ENCODE data around the gene RBM45.
"Not testable (repeated sequence)": the region's sequence is repeated elsewhere in the genome, so short reads cannot be mapped to it uniquely, and the experiment has no call there.

RBM45 gene

DNA sequence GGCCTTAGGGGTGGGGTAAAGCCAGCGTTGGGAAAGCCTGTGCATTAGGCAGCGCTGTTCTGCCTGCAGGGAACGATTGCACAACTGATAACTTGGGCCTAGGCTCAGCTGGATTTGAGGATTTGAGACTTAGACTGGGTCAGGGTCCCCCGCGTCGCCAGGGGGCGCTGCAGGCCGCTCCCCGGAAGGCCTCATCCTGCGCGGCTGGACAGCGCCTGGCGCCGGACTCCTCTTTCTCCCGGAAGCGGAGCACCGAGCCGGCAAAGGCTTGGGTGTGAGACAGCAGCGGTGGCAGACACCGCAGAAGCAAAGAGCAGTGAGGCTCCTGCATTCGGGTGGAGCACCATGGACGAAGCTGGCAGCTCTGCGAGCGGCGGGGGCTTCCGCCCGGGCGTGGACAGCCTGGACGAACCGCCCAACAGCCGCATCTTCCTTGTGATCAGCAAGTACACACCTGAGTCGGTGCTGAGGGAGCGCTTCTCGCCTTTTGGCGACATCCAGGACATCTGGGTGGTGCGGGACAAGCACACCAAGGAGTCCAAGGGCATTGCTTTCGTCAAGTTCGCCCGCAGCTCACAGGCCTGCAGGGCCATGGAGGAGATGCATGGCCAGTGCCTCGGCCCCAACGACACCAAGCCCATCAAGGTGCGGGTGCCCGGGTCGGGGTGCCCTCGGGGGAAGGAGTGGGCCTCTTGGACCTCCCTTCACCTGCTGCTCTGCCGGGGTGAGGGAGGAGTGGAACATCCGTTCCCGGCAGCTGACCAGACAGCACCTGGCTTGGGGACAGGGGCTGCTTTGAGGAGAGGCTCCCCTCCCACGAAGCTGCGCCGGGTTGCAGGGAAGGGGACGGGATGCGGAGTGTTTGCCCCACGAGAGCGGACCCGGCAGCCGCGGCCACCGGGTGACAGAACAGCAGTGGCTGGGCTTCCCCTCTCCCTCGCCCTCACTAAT, at the start of gene RBM45:
Gene RBM45, plus strand, starts transcription at position 236 of the 951 bp plus-strand sequence. Its CDS starts 110 bp downstream, at position 346.
- DNase-seq: peak; percentile 87

- no peak for DNase-seq
These were observed 45.9 kb upstream of the RBM45 start for GRCh38 chr2:178066324-178066723.

- DNase-seq: no peak
These were observed 45.2 kb upstream of the RBM45 start for GRCh38 chr2:178066890-178067669.

DNA sequence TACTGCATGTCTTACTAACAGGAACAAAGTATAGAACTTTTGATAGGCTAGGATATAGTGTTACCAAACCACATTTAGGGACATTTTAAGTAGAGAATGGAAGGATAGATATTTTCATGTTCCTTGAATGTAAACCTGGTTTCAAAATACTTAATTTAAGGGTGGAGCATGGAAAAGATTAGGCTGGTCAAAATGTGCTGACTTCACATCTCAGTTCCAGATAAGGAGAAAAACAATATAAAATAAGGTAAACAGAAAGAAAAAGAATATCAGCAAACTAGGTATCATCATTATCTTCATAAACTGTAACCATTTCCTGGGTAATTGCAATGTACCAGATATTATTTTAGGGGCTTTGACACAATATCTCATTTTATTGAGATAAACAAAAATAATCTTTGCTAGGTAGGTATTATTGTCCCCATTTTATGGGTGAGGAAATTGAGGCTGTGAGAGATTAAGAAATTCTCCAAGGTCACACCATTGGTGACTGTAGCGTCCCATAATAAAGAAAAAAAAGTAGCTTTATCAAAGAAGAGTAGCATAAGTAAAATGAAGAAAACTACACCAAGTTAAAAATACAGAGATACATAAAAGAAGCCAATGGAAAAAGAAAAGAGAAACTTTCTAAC, 43.3 kb upstream of the RBM45 start:
- DNase-seq: no peak

DNA sequence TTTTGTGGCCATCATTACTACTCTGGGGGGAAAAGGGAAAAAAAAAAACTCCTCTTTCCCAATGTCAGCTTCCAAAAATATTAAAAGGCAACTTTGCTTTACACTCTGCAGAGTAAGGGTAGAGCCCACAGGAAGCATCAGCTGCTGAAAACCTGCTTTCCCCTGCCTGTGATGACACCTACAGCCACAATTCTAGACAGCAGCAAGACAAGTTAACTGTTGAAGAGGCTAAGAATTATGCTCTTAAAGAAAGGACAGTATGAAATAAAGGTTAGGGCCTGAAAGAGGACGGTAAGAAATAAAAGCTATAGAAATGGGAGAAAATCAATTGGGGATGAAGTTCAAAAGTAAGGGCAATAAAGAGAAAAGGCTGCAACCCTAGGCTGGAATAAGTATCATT, 42.7 kb upstream of the RBM45 start:
- DNase-seq: no peak

DNA sequence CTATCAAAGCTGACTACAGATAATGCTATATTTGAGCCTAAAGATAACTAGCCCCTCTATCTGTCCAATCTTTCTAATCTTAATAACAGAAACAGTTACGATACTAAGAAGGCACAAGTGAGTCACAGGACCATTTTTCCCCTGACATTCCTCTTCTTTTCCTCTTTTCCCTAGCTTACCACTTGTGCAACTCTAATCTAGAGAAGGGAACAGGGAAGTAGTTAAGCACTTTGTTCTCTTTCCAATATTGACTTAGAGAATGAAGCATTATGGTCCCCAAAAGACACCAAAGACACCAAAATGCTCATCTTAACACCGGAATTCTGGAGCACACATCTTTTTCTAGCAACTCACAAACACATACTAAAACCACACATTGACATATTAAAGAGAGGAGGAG, 41.4 kb upstream of the RBM45 start:
- DNase-seq: no peak

- DNase-seq: no peak
These were observed 40.2 kb upstream of the RBM45 start for GRCh38 chr2:178072000-178072382.

GRCh38 chr2:178072383-178073301, 39.6 kb upstream of the RBM45 start, which contains the start of gene PDE11A:
Gene PDE11A (minus strand): TSS chr2:178072777. CDS start chr2:178072437, 340 bp downstream.
- DNase-seq: peak; percentile 82

DNA sequence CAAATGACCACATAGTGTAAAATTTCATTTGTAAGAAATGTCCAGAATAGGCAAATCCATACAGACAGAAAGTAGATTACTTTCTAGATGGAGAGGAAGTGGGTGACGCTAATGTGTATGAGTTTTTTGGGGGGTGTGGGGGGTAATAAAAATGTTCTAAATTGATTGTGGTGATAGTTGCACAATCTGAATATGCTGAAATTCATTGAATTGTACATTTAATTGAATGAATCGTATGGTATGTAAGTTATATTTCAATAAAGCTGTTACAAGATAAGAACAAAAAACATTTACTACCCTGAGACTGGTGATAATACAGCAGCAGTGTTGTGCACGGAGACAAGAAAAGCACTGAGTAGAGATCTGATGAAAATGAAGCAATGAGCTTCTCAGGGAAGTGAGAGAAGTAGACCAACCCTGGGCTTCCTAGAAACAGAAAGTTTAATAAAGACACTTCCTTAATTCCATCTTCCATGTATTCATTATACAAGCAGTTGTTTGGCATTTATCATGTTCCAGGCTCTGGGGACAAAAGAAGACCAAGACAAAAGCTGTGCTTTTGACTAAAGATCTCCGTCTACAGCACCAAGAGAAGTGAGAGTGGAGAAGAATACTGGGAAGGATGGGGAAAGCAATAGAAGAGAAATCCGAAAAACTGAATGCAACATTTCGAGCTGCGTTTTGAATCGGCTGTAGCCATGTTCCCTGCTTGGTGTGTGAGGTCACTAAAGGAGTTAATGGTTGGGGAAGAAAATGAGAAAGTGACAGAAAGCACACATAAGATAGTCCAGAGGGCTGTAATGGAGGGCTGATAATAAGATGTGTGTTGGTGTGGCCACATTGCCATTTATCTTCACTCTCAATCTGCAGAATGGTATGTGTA, 37.9 kb upstream of the RBM45 start:
- no peak for DNase-seq

GRCh38 chr2:178075006-178075326, 37.3 kb upstream of the RBM45 start:
- DNase-seq: no peak

GRCh38 chr2:178076130-178076529, 36.1 kb upstream of the RBM45 start:
- no peak for DNase-seq

- DNase-seq: not testable (repeated sequence)
These were observed 33.0 kb upstream of the RBM45 start for GRCh38 chr2:178079279-178079678.

DNA sequence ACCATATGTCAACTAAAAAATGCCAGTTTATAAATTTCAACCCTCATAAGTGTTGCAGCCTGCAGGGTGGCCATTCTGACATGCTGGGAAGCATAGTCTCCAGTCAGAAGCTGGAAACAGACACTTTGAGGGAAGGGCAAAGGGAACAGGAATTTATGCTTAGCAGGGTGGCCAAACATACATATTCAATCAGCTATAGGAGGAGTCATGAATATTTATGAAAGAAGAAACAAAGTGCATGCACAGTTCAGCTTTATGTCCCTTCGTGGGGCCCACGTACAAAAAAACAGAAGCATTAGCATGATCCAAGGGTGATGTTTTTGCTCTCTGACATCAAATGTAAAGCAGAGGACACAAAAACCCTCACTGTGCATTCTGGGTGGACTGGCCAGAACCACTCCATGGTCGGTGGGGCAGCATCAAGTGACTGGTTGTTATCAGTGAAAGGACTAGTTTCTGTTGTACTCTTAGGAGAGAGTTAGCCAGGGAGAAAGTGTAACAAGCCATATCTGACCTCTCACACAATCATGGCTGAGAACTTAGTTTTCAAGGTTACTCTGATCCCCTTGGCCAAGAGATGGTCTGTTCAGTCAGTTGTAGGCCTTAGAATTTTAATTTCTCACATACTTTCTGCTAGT, 29.7 kb upstream of the RBM45 start:
- DNase-seq: no peak

DNA sequence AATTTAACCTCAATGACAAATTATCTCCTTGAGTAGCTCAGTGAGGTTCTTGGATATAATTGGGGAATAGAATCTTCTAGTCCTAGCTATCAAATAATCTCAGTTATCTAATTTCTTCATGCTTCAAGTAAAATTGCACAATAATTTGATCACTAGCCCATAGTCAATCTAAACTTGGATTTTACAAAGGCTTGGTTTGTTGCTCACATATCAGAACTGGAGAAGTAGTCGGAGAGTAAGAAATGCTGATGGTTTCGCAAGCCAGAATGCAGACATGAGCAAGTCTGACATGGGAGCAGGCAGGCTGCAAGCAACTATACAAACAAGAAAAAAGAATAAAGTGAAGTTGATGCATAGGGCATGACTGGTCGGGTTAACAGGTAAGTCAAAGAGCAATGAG, 28.0 kb upstream of the RBM45 start:
- no peak for DNase-seq

DNA sequence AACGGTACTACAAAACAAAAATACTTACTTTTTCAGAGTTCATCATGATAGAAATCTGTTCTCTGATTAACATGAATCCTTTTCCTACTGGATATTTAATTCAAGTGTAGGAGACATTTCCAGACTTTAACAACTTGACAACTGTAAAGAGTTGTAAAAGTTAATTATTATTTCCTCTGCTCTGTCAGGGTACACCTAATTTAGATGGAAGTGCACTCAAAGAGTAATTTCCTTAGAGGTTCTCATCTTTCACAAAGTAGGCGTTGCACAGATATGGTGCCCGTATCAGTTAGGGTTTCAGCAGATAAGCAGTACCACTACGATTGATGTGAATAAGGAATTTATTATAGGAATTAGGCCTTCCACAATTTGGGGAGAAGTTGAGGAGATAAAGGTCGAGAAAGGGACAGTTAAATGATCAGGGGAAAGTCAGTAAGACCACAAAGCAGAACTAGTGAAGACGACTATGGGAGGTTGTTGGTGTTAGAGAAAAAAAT, 23.4 kb upstream of the RBM45 start:
- no peak for DNase-seq

DNA sequence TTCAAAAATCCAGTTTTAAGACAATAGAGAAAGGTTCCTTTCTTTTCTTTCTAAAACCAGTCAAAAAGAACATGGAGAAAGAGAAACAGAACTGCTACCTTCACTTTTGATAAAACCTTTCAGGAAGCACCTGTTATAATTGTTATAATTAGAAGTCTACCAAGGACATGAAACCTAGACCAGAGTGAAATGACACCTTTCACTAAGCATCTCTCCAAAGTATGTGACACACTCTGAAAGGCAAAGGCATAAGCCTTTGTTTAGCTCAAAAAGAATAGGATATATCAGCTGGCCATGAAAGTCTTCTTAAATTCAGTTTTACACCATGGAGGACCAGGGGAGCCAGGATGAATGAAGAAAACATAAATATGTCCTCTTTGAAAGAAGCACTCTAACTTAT, 18.8 kb upstream of the RBM45 start:
- DNase-seq: no peak

DNA sequence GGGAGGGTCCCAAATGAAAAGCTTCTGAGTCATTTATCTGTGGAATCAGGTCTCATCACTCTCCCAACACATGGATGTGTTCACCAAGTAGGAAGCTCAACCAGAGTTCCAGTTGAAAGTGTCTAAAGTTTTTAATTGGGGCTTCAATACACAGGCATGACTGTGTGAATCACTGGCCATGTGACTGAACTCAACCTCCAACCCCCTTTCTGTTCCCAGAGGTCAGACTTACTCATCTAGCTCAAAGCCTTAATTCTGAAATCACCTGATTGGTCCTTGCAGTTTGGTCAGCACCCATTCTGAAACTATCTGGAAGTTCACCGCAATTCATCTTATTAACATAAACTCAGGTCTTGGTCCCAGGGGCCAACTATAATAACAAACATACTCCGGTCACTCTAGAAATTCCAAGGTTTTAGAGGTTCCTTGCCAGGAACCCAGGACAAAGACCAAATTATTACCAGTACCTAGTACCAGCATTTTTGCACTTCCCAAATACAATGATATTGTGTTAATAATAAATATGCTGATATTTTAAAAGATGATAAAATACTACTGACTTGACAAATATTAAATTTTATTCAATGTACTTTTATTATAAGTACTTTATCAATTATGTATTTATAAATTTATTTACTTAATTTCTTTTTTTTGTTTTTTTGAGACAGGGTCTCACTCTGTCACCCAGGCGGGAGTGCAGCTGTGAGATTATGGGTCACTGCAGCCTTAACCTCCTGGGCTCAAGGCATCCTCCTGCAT, 10.7 kb upstream of the RBM45 start:
- DNase-seq: no peak

DNA sequence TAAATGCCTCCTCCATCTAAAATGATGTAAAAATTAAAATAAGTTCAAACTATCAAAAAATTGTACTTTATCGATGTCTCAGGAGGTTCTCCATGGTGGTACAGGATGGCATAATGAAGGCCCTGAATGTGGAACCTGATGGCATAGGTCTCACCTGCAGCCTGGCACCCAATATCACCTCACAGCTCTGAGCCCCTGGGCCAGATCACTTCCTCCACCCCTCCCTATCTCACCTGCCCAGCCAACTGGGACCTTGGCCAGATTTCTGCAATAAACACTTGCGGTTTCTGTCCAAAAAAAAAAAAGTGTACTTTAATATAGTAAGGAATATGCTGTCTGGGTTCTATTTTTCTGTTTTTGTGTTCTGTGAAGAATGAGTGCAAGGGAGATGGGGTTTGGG, 6.7 kb upstream of the RBM45 start:
- no peak for DNase-seq

DNA sequence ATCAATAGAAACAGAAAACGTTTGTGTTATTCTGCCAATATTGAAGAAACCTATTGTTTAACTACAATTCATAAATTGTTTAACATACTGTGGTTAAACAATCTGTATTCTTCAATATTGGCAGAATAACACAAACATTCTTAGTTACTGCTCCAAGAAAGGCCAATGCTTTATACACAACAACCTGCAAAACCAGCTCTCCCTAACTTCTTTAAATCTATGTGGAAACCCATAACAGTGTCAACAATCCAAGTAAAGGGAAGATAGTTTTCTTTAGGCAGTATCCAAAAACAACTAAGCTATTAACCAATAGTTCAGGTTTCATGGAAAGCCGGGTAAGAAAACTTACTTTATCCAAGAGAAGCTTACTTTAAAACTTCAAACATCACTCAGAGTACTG, 6.2 kb upstream of the RBM45 start:
- no peak for DNase-seq

GRCh38 chr2:178108176-178108575, 4.1 kb upstream of the RBM45 start:
- no peak for DNase-seq
